Vagina (tissue), 2 donors: ENCODE data around the gene SPHK2.

ENCODE experiments used
- POLR2A ChIP-seq, 2 donors: fragments of 450-650 bp; IDR thresholded peaks; one replicate each; pipeline ENCODE4 v1.6.1; 2017; ENCODE audit warnings: antibody characterized with exemption in 2 of 2, mild to moderate bottlenecking in 2 of 2, moderate library complexity in 2 of 2
- POLR2AphosphoS5 ChIP-seq, 2 donors: sonication (generic); formaldehyde crosslinking; IDR thresholded peaks; one replicate each; pipeline ENCODE4 v1.9.0; 2017; ENCODE audit warnings: antibody characterized with exemption in 2 of 2, mild to moderate bottlenecking in 2 of 2, low read depth in 1 of 2; ENCODE audit not compliant: insufficient read depth in 1 of 2
- TF ChIP-seq, protein P1 (sequence below), 3 experiments: fragments of 450-650 bp in 2 of 3; fragments of 200-600 bp in 1 of 3; sonication (generic) in 1 of 3; IDR thresholded peaks; one replicate each; pipeline ENCODE4 v1.5.1; 2017 to 2019; ENCODE audit warnings: antibody characterized with exemption in 3 of 3, mild to moderate bottlenecking in 2 of 3, moderate library complexity in 2 of 3

DNA sequence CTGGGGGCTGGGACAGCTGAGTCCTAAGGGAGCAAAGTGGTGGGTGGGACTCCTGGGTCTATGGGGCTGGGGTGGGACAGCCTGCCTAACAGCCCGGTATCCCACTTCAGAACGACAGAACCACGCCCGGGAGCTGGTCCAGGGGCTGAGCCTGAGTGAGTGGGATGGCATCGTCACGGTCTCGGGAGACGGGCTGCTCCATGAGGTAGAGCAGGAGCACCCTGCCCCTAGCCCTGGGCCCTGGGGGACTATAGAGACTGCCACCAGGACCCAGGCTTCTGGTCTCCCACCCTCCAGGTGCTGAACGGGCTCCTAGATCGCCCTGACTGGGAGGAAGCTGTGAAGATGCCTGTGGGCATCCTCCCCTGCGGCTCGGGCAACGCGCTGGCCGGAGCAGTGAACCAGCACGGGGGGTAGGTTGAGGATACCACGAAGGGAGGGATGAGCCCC is 8.6 kb downstream of the SPHK2 start:
- no peak for TF ChIP-seq POLR2A (IDR thresholded peaks at IDR 0.05)
- TF ChIP-seq, protein P1, sequence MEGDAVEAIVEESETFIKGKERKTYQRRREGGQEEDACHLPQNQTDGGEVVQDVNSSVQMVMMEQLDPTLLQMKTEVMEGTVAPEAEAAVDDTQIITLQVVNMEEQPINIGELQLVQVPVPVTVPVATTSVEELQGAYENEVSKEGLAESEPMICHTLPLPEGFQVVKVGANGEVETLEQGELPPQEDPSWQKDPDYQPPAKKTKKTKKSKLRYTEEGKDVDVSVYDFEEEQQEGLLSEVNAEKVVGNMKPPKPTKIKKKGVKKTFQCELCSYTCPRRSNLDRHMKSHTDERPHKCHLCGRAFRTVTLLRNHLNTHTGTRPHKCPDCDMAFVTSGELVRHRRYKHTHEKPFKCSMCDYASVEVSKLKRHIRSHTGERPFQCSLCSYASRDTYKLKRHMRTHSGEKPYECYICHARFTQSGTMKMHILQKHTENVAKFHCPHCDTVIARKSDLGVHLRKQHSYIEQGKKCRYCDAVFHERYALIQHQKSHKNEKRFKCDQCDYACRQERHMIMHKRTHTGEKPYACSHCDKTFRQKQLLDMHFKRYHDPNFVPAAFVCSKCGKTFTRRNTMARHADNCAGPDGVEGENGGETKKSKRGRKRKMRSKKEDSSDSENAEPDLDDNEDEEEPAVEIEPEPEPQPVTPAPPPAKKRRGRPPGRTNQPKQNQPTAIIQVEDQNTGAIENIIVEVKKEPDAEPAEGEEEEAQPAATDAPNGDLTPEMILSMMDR (IDR thresholded peaks at IDR 0.05), result no peak
- no peak for TF ChIP-seq POLR2AphosphoS5 (IDR thresholded peaks at IDR 0.05; ENCODE audit: insufficient read depth in 1 of 2, low read depth in 1 of 2)
